GM19397 (cell line): Measurements from ENCODE around the gene ADARB2.
"Not testable (repeated sequence)": the region's sequence is repeated elsewhere in the genome, so short reads cannot be mapped to it uniquely, and the experiment has no call there.

ENCODE experiments used
- ATAC-seq: cut with Tn5 transposase; IDR thresholded peaks from one replicate; pipeline ENCODE4 v1.9.1; 2021; ENCODE audit warnings: mild to moderate bottlenecking, moderate library complexity; ENCODE audit not compliant: unreplicated experiment

Gene ADARB2

GRCh38 chr10:1402016-1402770 is 335.1 kb downstream of the ADARB2 start:
- no peak for ATAC-seq

GRCh38 chr10:1401071-1401965 is 336.0 kb downstream of the ADARB2 start:
- ATAC-seq, result no peak

- ATAC-seq, result no peak
Observed at GRCh38 chr10:1400101-1401070, 336.9 kb downstream of the ADARB2 start.

GRCh38 chr10:1399431-1400100 is 337.8 kb downstream of the ADARB2 start:
- no peak for ATAC-seq

- ATAC-seq, result no peak
Observed at GRCh38 chr10:1398626-1399410, 338.5 kb downstream of the ADARB2 start.

- not testable (repeated sequence) for ATAC-seq
Observed at GRCh38 chr10:1398116-1398515, 339.2 kb downstream of the ADARB2 start.

- no peak for ATAC-seq
Observed at GRCh38 chr10:1396297-1396635, 341.1 kb downstream of the ADARB2 start.

GRCh38 chr10:1395481-1396296 is 341.6 kb downstream of the ADARB2 start:
- no peak for ATAC-seq

- no peak for ATAC-seq
Observed at GRCh38 chr10:1395025-1395480, 342.3 kb downstream of the ADARB2 start.

- no peak for ATAC-seq
Observed at GRCh38 chr10:1394155-1394912, 343.0 kb downstream of the ADARB2 start.

GRCh38 chr10:1393481-1393880 is 343.8 kb downstream of the ADARB2 start:
- ATAC-seq, result no peak

GRCh38 chr10:1392127-1392526 is 345.2 kb downstream of the ADARB2 start:
- no peak for ATAC-seq

- no peak for ATAC-seq
Observed at GRCh38 chr10:1390200-1390599, 347.1 kb downstream of the ADARB2 start.

- ATAC-seq, result no peak
Observed at GRCh38 chr10:1384026-1384425, 353.3 kb downstream of the ADARB2 start.

- ATAC-seq, result no peak
Observed at GRCh38 chr10:1382711-1383110, 354.6 kb downstream of the ADARB2 start.

GRCh38 chr10:1381339-1381738 is 356.0 kb downstream of the ADARB2 start:
- no peak for ATAC-seq

GRCh38 chr10:1380088-1380671 is 357.1 kb downstream of the ADARB2 start:
- no peak for ATAC-seq

- ATAC-seq, result no peak
Observed at GRCh38 chr10:1379601-1380000, 357.7 kb downstream of the ADARB2 start.
